Stimulated activated CD4-positive, alpha-beta T cell treated with anti-CD3 and anti-CD28 coated beads, Interleukin-1b, Interleukin-23, amount 100 ng/mL, for 4 hours (primary cell): Measurements from ENCODE around the gene TMEFF1.
"Not testable (repeated sequence)": the region's sequence is repeated elsewhere in the genome, so short reads cannot be mapped to it uniquely, and the experiment has no call there.

Experiments used
- DNase-seq, 2 donors: peaks; one replicate each; pipeline ENCODE4 v3.0.0-alpha.2; 2020; ENCODE audit warnings: low read depth in 2 of 2

The TMEFF1 gene

DNA sequence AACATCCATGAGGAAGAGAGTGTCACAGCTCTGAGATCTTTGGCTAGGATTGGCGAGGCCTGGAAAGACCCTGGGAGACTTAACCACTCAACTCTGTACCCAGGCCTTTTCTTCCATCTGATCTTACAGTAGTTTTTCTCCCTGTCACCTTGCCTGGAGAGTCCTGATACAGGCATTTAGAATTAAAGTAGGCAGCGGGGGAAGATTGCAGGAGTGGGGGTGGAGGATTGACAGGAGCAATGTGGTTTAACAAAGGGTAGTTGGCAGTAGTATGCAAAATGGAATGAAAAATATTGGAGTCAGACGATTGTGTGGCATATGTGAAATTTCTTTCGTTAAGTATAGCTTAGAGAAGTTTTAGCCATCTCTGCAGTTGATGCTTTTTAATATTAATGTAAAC, 16.9 kb downstream of the TMEFF1 start:
- no peak for DNase-seq

DNA sequence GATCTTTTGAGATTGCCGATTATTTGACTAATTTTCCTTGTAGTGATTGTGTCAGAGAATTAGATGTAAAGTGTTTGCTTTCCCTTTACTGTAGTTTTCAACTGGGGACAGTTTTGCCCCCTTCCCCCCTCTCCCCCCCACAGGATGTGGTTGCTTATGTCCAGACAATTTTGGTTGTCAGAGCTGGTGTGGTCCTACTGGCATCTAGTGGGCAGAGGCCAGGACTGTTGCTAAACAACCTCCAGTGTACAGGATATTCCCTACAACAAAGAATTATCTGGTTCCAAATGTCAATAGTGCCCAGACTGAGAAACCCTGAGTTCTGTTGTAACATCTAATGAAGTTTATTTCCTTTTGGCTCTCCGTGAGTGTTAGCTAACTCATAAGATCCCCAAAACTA, 20.0 kb downstream of the TMEFF1 start:
- DNase-seq: no peak

DNA sequence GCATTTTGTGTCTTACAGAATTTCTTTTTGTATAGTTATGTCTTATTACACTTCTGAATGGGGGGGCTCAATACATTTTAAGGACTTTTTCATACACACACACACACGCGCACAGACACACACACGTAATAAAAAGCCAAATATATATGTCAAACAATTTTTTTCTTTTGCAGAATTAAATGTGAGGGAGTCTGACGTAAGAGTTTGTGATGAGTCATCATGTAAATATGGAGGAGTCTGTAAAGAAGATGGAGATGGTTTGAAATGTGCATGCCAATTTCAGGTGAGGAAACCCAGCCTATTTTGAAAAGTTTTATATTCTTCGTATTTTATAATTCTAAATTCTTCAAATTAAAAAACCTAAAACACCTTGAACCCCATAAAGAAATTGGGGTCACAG, 25.6 kb downstream of the TMEFF1 start:
- DNase-seq: no peak

DNA sequence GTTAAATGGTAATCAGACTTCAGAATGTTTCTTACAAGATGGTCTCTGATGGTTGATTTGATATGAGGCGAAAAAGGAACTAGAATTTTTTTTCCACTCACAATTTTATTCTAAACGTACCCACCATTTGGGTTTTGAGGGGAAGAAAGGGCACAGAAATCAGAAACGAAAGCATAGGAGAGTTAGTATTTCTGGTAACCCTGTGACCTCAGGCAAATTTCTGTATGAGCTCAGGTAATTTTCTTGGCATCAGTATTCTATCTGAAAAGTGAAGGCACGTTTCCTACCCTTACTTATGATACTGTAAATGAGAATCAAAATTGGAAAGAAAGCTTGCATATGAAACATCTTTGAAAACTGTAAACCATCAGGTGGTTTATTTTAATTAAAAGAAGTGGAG, 26.5 kb downstream of the TMEFF1 start:
- no peak for DNase-seq

DNA sequence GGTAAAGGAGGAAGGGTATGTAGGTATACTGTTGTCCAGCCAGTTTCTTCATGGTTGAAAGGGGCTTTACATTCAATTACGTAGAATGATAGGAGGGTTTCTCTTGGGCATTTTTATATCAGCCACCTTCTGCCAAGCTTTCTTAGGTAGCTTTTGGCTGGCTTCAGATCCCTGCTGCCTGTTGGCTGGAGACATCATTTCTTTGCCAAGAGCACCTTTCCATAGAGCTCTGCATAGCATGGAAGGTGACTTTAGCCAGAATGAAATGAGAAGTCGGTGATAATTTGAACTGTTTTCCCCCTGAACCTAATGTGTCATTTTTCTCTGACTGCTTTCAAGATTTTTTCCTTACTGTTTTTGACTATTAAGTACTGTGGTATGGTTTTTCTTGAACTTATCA, 26.9 kb downstream of the TMEFF1 start:
- no peak for DNase-seq

DNA sequence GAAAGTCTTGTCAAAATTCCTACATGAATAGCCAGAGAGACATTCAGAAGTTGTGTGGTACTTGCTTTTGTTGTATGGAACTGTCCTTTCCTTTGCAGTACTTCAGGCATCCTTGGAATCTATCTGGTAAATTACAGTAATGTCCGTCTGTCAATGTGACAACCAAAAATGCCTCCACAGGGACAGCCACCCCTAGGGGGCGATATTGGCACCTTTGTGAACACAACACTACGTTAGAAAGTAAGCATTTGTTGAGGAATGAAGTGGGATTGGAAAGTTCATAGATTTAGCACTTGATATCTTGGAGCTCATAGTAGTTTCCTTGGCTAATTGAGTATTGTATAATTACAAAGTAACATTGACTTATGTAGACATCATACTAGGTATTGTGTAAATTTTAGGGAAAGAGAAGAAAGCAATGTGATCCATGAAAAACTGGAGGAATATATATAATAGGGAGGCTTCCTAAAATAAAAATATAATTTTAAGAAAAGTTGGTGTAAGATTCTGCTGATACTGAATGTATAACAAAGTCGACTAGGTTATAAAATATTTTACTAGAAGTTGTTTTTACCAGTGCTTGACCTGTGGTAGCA, 32.7 kb downstream of the TMEFF1 start:
- peak; percentile 42 to 60 for DNase-seq

DNA sequence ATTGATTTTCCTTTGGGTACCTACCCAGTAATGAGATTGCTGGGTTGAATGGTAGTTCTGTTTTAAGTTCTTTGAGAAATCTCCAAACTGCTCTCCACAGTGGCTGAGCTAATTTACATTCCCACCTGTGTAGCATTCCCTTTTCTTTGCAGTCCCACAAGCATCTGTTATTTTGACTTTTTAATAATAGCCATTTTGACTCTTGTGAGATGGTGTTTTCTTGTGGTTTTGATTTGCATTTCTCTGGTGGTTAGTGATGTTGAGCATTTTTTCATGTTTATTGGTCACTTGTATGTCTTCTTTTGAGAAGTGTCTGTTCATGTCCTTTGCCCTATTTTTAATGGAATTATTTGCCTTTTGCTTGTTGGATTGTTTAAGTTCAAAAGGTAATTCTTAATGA, 34.4 kb downstream of the TMEFF1 start:
- DNase-seq: not testable (repeated sequence)

DNA sequence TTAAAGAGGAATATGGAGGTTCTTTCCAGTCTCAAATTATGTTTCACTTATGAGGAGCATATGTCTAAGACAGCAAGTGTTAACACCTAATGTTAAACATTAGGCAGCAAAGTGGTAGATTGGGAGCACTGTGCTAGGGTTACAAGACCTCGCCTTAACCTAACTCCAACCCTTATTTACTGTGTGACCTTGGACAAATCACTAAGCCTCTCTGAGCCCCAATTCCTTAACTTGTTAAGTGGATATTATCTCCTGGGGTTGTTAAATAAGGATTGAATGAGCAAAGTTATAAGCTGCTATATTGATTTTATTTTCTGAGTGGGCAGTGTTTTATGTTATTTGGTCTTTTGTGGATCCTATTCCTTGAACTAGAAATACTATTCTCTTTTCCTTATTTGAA, 38.3 kb downstream of the TMEFF1 start:
- DNase-seq: no peak

DNA sequence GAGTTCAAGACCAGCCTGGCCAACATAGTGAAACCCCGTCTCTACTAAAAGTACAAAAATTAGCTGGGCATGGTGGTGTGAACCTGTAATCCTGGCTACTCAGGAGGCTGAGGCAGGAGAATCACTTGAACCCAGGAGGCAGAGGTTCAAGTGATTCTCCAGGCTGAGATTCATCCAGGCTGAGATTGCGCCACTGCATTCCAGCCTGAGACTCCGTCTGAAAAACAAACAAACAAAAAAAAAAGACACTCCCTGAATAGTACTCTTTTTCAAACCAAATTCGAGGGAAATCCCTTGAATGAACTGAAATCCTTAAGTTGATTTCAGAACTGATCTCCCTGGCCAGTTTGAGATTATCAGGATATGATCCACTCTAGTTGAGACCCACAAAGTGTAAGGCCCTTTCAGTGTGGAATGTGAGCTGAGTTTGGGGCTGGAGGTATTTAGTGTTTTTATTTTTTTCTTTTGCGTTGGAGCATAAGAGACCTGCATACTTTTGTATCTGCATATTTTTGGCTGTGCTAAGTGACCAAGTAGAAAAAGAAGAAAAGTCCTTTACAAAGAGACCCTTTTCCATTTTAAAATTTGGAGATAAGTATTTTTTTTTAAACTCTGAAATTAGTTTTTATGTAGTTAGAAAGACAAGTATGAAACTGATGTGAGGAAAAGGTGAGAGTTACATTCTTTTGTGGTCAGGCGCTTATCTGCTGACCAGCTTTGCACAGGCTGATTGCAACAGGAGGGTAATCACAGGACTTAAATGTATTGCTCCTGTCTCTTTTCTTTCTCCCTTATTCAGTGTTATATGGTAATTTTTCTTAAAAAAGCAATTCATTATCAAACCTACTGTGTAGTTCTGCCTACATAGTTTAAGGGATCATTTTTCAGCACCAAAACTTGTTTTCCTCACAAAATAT, 42.9 kb downstream of the TMEFF1 start:
- no peak for DNase-seq

DNA sequence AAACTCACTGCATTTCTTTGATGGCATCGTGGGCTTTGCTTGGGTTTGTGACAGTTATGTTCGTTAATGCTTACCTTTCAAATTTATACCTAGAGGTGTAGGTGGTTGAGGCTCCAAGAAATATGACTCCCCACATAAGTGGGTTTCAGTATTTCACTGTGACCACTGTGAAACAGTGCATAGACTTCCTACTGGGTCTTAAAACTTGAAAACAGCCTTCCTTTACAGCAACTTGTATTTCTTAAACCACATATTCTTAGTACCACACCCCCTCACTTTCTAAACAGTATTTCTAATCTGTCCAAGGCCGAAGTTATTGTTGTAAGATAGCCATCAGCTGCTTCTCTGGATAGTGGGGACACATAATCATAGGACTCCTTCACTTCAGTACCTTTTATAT, 48.3 kb downstream of the TMEFF1 start:
- no peak for DNase-seq

DNA sequence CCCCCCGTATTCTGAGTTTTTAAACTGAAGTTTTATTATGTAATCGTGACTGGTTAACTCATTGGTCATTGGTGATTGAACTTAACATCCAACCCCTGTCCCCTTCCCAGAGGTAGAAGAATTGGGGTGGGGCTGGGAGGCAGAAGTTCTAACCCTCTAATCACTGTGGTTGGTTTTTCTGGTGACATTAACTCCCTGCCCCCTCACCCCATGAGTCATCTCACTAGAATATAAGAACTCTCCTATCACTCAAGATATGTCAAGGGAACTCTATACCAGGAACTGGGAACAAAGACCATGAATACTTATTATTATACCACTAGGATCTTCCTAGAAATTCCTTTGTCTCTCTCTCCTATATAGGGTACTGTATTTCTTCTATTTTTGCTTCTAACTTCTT, 52.6 kb downstream of the TMEFF1 start:
- no peak for DNase-seq

DNA sequence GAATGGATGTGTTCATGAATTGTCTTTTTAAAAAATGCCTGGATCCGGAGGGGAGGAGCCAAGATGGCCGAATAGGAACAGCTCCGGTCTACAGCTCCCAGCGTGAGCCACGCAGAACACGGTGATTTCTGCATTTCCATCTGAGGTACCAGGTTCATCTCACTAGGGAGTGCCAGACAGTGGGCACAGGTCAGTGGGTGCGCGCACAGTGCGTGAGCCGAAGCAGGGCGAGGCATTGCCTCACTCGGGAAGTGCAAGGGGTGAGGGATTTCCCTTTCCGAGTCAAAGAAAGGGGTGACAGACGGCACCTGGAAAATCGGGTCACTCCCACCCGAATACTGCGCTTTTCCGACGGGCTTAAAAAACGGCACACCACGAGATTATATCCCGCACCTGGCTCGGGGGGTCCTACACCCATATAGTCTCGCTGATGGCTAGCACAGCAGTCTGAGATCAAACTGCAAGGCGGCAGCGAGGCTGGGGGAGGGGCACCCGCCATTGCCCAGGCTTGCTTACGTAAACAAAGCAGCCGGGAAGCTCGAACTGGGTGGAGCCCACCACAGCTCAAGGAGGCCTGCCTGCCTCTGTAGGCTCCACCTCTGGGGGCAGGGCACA, 54.3 kb downstream of the TMEFF1 start:
- not testable (repeated sequence) for DNase-seq

DNA sequence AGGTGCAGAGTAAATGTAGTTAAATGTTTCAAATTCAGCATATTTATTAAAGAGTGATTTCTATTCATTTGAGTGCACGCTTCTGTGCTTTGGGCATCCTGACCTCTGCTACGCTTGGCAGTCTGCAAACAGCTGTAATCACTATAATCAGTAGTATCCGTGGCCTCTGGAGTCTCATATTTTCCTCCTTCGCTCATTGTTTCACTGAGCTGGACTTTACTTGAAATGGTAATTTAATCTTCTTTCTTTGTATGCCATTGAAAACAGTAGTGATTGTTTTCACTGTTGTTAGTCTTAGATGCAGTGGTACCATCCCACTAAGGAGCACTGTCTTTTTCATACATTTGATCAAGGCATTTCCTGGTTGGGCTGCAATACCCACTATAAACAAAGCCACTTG, 61.5 kb downstream of the TMEFF1 start:
- DNase-seq: no peak

DNA sequence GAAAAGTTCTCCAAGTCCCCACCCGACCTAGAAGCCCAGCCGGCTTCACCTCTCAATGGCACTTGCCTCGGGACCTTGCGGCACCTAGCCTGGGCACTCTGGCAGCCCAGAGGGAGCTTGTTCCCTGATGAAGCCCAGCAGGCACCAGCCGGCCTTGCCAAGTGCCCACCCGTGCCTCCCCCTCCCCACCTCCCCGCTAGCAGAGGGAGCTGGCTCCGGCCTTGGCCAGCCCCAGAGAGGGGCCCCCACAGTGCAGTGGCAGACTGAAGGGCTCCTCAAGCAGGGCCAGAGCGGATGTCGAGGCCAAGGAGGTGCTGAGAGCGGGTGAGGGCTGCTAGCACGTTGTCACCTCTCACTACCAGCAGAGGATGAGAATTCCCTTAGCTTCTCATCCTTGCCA, 67.4 kb downstream of the TMEFF1 start:
- DNase-seq: no peak

DNA sequence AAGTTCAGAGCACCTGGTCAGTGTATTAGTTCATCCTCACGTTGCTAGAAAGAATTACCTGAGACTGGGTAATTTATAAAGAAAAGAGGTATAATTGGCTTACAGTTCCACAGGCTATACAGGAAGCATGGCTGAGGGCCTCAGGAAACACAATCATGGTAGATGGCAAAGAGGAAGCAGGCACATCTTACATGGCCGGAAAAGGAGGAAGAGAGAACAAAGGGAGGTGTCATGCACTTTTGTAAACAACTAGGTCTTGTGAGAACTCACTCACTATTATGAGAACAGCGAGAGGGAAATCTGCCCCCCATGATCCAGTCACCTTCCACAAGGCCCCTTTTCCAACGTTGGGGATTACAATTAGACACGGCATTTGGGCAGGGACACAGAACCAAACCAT, 76.1 kb downstream of the TMEFF1 start:
- no peak for DNase-seq

DNA sequence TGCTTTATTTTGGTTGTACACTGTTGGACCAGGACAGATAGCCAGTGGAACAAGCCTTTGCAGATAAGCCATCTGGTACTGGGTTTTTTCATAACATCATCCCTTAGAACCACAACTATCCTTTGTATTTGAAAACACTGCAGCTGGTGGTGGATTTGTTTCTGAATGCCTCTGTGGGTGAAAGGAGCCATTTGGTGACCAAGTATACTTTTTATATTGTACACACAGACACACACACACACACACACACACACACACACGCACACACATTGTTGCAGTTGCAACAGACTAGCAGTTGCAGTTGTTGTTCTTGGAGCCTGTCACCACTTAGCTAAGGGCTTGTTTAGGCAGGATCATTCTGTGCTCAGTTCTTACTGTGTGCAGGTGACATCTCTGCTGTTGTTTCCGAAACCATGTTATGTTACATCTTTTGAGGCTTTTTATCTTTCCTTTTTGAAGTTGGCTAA, 82.0 kb downstream of the TMEFF1 start:
- DNase-seq: no peak

DNA sequence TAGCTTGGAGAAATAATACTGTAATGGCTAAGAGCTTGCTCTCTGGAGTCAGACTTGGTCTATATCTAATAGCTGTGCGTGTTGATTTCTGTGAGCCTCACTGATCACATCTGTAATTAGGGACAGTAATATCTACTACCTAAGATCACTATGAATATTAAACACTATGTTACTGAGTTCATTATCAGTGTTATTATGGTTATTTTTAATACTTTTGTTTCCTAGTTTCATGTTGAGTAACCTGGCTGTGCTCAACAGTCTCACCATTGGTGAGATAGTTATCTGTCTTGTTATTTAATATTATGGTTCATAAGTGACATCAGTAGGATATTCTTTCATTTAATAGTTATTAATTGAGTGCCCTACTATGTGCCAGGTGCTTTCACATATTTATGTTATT, 82.5 kb downstream of the TMEFF1 start:
- DNase-seq: no peak

DNA sequence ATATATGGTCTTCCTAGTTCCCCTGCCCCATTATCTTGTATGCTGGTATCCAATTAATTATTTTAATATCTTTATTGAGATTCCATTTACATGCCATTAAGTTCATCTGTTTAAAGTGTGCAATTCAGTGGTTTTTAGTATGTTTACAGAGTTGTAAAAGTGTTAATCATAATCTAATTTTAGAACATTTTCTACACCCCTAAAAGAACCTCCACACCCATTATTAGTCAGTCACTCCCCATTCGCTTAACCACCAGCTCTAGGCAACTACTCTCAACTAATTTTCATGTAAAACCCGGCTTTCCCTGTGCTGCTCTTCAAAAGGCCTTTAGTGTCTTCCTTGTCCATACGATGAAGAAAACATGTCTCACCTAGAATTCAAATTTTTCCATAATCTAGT, 84.1 kb downstream of the TMEFF1 start:
- no peak for DNase-seq

DNA sequence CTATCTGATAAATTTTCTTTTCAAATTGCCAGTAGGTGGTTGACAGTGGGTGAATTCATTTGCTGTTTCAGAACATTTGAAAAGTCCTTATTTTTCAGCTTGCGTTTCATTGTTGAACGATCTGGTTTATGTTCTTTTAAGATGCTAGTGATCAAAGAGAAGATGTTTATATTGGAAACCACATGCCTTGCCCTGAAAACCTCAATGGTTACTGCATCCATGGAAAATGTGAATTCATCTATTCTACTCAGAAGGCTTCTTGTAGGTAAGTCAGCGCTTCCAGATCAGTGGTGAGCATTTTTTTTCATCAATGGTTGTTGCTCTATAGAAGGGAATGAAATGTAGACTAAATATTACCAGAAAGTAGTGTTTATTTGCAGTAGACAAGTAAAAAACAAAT, 88.3 kb downstream of the TMEFF1 start:
- no peak for DNase-seq

DNA sequence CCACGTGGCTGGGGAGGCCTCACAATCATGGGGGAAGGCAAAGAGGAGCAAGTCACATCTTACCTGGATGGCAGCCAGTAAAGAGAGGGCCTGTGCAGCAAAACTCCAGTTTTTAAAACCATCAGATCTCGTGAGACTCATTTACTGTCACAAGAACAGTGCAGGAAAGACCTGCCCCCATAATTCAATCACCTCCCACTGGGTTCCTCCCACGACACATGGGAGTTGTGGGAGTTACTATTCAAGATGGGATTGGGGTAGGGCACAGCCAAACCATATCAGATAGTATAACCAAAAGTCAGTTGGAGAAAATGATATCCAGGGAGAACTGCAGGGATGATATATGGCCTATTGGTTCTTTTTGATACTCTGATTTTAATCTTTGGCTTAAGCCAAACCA, 94.9 kb downstream of the TMEFF1 start:
- DNase-seq: no peak

DNA sequence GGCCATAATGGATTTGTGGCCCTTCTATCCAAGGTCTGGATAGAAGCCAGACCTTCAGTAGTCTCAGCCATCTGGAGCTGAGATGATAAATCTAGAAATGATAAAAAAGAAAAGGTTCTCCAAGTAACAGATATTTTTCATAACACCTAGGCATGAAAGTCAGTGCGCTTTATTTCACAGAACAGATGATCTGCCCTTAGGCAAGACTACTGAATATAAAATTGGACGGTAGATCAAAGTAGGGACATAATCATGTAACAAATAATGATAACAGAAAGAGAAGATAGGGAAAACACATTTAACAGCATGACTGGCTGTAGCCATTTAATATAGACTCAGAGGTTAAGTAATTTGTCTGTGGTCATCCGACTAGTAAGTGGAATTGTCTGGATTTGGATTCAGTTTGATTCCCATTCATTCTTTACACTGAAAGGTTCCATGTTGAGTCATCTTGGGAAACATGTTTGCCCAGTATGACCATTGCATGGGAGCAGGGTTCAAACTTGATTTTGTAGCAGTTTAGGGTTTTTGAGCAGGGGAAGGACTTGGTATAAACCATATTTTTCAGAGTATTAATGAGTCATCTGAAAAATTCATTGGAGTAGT, 100.8 kb downstream of the TMEFF1 start:
- no peak for DNase-seq

DNA sequence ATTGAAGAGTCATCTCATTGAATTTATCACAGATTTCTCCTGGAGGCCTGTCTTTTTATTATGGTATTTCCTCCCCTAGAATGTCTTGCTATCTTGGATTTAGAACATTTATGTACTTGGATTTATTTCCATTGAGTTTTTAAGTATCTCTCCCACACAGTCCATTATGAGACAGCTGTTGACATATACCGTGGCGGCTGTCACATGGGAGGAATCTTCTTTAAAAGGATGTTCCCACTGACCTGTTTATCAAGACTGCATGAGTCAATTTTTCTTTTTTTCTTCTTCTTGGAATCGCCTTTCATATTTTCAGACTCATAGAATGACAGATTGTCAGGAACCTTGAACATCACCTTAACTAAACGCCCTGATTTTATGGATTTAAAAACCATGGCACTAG, 102.1 kb downstream of the TMEFF1 start:
- DNase-seq: no peak
